Adipose tissue (tissue), 3 donors: ENCODE data around the gene IGF2BP1. TPM values are rescaled to one million over a fixed set of nuclear protein-coding genes. Genes with fewer than 3 reads are reported as not detected.

Experiments
- H3K27ac ChIP-seq: one replicate; pipeline ENCODE4 v1.5.1; 2013; ENCODE audit warnings: low read depth, low read length
- WGBS, 3 donors: extraction: QIAGEN DNeasy Blood & Tissue Kit; methylation state at CpG; one replicate each; pipeline ENCODE4 v1.1.7; 2013; 5-methylcytosine and 5-hydroxymethylcytosine counted together
- polyA plus RNA-seq, 3 donors: library from polyadenylated mRNA; stranded (reverse); fragments of 200-250 nt; gene quantifications; one replicate each; pipeline ENCODE4 v1.2.3, GENCODE V29; 2013
- donor health status: healthy with polysubstance abuse.
- donor health status: Bipolar disorder and iron deficiency.
- donor health status: healthy.

Gene IGF2BP1
- under 1 TPM in 1 of 3 donors, not detected in 2; 0.01 TPM for polyA plus RNA-seq

GRCh38 chr17:48997103-48997826 lies at the start of gene IGF2BP1:
TSS of gene IGF2BP1 (plus strand) at chr17:48997385. CDS start at chr17:48997746, 361 bp downstream.
- no peak within 1 kb of the TSS for H3K27ac ChIP-seq
- 2 to 3% (median 2%) methylated on average over 60 to 62 of the region's 62 CpGs for WGBS, 3 donors

- 73 to 81% (median 79%) methylated on average over 5 of the region's 5 CpGs for WGBS, 3 donors
- no peak overlapping the region for H3K27ac ChIP-seq
These were observed 45.6 kb upstream of the IGF2BP1 start for GRCh38 chr17:48951572-48951971.

DNA sequence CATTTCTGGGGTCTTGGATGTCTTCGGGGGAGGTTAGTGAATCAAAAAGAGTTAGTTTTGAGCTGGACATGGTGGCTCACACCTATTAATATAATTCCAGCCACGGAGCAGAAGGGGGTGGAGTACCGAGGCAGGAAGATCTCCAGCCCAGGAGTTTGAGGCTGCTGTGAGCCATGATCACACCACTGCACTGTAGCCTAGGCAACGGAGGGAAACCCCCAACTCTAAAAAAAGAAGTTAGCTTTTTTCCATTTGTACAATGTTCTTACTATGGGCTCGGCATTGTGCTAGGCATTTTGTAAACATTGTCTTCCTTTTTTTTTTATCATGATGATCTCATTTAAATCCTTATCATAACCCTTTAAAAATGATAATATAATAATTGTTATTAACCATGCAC lies 44.3 kb upstream of the IGF2BP1 start:
- H3K27ac ChIP-seq, result no peak overlapping the region
- WGBS, 3 donors, result 13 to 23% (median 23%) methylated on average over 5 of the region's 5 CpGs

GRCh38 chr17:48954300-48954755 lies 42.9 kb upstream of the IGF2BP1 start:
- WGBS, 3 donors, result 29 to 52% (median 40%) methylated on average over 7 of the region's 7 CpGs
- H3K27ac ChIP-seq, result no peak overlapping the region

DNA sequence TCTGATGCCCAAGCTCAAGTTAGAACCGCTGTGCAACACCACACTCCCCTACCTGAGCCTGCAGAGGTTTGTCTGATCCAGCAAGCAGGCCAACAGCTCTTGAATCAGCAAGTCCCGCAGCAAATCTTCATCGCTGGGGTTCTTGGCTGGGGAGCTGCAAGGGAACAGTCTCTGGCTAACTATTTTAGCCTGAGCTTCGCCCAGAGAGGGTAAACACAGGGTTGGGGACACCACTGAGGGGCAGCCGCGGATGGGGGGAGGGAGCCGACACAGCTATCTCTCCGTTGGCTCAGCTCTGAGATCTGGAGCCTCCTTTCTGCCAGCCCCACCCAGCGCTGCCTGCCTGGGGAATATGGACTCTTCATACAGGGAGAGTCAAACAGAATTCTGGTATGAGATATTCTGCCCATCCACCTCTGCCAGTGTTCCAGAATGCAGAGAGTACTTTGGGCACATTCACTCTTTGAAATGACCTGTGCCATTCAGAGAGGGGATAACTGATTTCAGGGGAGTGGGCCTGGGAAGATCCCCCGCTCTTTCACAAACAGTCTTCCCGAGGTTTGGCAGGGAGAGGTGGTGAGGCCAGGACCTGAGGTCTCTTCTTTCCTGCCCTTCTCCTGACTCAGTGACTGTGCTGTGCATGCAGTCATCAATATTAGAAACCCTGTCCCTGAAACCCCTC lies 36.2 kb upstream of the IGF2BP1 start:
- no peak overlapping the region for H3K27ac ChIP-seq
- 22 to 39% (median 26%) methylated on average over 11 of the region's 11 CpGs for WGBS, 3 donors

DNA sequence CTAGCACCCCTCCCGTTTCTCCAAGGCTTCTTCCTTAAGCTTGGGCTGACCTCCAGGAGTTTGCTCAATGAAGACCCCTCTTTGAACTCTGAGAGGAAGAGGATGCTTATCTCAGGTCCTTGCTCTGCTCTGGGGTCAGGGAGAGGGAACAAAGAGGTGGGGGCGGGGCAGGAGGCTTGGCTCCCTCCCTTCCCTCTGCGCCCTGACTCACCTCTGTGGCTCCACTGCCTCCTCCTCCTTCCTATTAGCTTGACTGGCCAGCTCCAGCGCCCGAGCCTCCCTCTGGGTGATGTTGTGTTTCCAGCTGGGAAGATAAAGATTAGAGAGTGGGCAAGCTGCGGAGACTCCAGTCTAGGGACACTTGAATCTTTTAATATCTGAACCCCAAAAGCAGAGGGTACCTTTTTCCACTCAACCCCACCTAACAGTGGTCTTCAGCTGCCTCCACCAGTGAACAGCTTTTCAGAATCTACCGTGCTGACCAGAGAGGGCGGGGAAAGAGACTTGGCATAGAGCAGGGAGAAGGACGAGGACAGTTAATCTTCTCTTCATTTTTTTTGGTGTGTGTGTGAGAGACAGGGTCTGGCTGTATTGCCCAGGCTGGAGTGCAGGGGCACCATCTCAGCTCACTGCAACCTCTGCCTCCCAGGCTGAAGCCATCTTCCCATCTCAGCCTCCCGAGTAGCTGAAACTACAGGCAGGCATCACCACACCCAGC lies 35.5 kb upstream of the IGF2BP1 start:
- H3K27ac ChIP-seq, result no peak overlapping the region
- WGBS, 3 donors, result 19 to 30% (median 26%) methylated on average over 10 of the region's 10 CpGs

DNA sequence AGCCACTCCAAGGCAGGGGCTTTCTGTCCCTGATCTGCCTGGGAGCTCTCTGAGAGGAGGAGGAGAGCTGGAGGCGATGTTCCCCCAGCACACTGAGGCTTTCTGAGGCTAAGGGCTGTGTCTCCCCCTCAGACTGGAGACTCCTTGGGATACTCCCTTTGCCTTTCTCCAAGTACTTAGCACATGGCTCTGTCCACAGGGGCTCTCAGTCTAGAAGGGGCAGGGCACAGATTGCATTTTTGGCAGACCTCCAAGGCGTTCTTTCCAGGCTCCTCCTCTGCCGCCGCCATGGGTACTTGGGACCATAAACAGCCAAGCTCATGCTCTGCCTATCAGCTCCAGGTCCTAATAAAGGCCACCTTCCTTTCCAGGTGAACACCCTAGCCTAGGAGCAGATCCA lies 27.0 kb upstream of the IGF2BP1 start:
- H3K27ac ChIP-seq, result no peak overlapping the region
- WGBS, 3 donors, result 37 to 56% (median 40%) methylated on average over 4 of the region's 4 CpGs

- 69 to 86% (median 81%) methylated on average over 12 of the region's 12 CpGs for WGBS, 3 donors
These were observed 26.1 kb upstream of the IGF2BP1 start for GRCh38 chr17:48970865-48971687.

GRCh38 chr17:48972749-48973097 lies 24.5 kb upstream of the IGF2BP1 start:
- 65 to 74% (median 67%) methylated on average over 7 of the region's 7 CpGs for WGBS, 3 donors
- no peak overlapping the region for H3K27ac ChIP-seq

More at GRCh38 chr17:48970865-48971687, 26.1 kb upstream of the IGF2BP1 start:
- no peak overlapping the region for H3K27ac ChIP-seq

- 45 to 55% (median 55%) methylated on average over 3 of the region's 3 CpGs for WGBS, 3 donors
- no peak overlapping the region for H3K27ac ChIP-seq
These were observed 23.4 kb upstream of the IGF2BP1 start for GRCh38 chr17:48973806-48974205.

DNA sequence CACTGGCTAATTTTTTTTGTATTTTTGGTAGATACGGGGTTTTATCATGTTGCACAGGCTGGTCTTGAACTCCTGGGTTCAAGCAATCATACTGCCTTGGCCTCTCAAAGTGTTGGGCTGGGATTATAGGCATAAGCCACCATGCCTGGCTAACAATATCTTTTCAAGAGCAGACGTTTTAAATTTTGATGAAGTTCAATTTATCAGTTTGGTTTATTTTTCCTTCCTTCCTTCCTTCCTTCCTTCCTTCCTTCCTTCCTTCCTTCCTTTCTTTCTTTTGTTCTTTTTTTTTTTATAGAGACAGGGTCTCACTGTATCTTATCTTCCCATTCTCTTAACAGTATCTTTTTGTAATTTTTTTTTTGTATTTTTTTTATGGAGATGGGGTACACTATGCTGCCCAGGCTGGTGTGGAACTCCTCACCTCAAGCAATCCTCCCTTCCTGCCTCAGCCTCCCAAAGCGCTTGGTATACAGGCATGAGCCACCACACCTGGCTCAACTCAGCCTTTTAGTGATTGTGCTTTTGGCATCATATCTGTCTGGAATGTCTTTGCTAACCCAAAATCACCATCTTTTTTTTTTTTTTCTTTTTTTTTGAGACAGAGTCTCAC lies 15.2 kb upstream of the IGF2BP1 start:
- 65 to 69% (median 67%) methylated on average over 3 of the region's 3 CpGs for WGBS, 3 donors
- no peak overlapping the region for H3K27ac ChIP-seq

DNA sequence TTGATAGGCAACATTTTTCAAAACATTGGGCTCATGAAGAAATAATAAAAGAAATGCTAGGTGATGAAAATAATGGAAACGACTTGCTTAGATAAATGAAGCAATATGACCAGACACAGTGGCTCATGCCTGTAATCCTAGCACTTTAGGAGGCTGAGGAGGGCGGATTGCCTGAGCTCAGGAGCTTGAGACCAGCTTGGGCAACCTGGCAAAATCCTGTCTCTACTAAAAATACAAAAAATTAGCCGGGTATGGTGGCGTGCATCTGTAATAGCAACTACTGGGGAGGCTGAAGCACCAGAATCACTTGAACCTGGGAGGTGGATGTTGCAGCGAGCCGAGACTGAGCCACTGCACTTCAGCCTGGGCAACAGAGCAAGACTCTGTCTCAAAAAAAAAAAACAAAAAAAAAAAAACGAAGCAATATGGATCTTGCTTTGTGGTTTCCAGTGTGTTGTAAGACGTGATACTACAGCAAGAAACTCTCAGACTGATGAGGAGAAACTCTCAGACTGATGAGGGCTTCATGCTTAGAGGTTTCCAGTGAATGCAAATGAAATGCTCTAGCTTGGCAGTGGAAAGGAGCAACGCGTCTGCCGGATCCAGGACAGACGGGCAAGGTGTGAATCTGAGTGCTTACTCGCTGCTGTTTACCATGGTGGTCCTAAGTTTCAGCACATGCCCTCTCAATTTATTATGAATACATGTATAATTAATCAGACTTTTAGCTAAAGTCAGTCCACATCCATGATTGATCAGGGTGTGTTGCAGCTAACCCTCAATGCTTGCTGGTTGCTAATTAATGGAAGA lies 11.5 kb upstream of the IGF2BP1 start:
- 61 to 75% (median 72%) methylated on average over 13 of the region's 13 CpGs for WGBS, 3 donors
- H3K27ac ChIP-seq, result no peak overlapping the region

- WGBS, 3 donors, result 86 to 95% (median 91%) methylated on average over 4 of the region's 4 CpGs
- H3K27ac ChIP-seq, result no peak overlapping the region
These were observed 8.1 kb upstream of the IGF2BP1 start for GRCh38 chr17:48989100-48989499.

DNA sequence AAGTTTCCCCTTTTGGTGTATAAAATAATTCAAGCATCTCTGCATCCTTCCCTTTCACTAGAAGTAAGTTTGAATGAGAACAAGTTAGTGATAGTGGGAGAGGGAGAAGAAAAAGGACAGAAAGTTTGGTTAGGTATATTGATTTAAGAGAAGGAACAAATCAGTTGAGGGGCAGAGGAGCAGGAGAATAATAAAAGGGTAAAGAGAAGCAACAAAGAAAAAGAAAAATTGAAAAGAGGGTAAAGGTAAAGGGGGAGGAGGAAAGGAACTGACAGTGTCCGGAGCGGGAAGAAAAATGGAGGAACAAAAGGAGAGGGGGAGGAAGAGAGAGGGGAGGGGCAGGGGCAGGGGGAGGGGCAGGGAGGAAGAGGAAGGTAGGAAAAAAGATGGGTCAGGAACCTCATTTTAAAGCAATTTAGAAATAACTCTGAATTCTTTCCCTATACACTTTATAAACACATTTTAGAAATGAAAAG lies 6.3 kb upstream of the IGF2BP1 start:
- WGBS, 3 donors, result 15 to 31% (median 22%) methylated on average over 2 of the region's 2 CpGs
- H3K27ac ChIP-seq, result no peak overlapping the region

DNA sequence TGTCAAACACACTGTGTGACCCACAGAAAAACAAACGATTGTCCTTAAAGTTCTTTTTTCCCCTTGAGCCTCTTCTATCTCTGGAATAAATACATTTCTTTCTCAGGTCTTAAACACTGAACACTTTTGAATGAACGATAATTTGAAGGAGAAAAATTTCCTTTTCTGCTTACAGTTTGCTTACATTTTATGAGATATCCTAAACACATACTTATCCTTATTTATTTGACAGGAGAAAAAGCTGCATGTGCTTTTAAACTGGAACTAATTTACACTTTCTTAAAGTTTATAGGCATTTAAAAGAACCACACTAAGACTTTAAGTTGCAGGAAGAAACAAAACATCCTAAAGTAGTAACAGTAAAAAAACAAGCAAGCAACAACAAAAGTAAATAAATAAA lies 4.7 kb upstream of the IGF2BP1 start:
- WGBS, 3 donors, result 52 to 70% (median 61%) methylated on average over 2 of the region's 2 CpGs
- H3K27ac ChIP-seq, result no peak overlapping the region

- no peak overlapping the region for H3K27ac ChIP-seq
These were observed 3.9 kb upstream of the IGF2BP1 start for GRCh38 chr17:48993305-48993704.

DNA sequence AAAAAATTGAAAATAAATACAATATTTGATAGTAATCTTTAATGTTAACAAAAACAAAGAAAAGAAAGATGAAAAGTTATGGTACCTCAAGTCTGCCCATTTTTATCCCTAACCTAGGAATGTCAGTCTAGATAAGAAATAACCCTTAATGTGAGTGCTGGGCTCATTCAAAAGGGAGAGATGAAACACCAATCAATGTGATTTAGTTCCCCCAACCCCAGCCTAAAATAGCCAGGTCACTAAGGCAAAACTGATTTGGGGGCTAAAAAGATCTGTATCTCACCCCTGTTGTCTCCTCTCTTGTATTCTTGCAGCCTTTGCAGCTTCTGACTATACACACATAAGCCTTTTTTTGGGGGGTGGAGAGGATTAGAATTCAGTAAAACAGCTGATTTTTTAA lies 3.2 kb upstream of the IGF2BP1 start:
- H3K27ac ChIP-seq, result no peak overlapping the region
